Left ventricle myocardium superior (tissue), 1 donor: Measurements from ENCODE around the gene ZNF827. TPM values are rescaled to one million over a fixed set of nuclear protein-coding genes. Genes with fewer than 3 reads are reported as not detected.
A peak's percentile ranks its signal among the peaks of the same experiment; 100 is the strongest.

Experiments
- ATAC-seq: fragments of 200-7000 bp; cut with Tn5 transposase; one replicate; pipeline ENCODE4 v1.9.1; 2020; ENCODE audit warnings: mild to moderate bottlenecking, moderate library complexity
- DNase-seq: peaks from one replicate; pipeline ENCODE4 v3.0.0-alpha.2; 2020
- intact Hi-C: fragments of 100-400 bp; cut with micrococcal nuclease; formaldehyde crosslinking; loops from one replicate; pipeline ENCODE4 v1.11.0; 2022
- total RNA-seq: library from RNA; stranded (reverse); fragmentation: NEBNext Ultra II Directional; extraction: Animal tissue kit (Norgen Biotek cat#: 25700); gene quantifications from one replicate; pipeline ENCODE4 v1.2.1, GENCODE V29; 2021
- donor health status: DM: no; HTN: yes; CAD: no; lungs with severe emphysema.

The ZNF827 gene
- total RNA-seq, 1 donor from 2014 or later = 13.8 TPM

DNA sequence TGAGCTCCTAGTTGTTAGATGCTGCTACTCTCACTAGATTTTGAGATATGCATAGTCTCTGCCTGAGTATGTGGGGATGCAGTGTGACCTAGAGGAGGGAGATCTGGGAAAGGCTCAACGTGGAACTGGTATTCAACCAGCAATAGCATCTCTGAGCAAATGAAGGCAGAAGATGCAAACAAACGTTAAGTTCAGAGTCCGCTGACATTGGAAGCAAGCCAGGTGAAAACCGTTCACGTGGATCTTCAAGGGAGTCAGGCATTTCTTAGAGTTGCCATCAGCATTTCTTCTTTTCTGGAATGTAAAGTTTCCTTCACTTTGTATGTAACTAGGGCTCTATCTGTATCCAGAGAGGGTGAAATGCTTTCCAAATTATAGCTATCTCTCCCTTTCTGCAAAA lies 198.8 kb downstream of the ZNF827 start:
- ATAC-seq = no peak
- intact Hi-C loops = no loop called here
- no peak for DNase-seq

DNA sequence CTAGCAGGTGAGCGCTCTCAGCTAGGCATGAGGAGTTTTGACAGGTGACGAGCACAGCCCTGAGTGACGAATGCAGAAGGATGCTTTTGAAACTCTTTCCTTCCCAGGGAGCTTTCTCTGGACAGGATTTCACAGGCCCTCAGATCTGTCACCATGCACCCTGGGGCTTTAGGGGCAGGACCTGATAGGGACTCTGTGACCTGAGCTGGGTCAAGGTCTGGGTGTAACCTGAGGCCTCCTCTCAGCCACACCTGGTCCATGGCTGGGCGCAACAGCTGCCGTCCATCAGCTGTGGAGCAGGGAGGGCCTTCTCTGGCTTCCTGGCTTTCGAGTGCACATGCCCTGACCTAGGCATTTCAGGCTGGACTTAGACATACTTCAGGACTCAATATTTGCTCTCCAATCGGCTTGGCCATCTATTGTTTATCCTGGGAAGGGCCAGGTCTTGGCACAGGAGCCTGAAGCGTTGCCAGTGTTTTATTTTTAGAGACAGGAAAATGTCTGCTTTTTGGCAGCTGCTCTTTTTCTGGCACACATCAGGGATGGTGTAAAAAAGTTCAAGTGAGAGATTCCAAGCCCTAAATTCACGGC lies 202.3 kb downstream of the ZNF827 start:
- ATAC-seq (peak; percentile 30), DNase-seq (peak; percentile 44)
- intact Hi-C loops = no loop called here

DNA sequence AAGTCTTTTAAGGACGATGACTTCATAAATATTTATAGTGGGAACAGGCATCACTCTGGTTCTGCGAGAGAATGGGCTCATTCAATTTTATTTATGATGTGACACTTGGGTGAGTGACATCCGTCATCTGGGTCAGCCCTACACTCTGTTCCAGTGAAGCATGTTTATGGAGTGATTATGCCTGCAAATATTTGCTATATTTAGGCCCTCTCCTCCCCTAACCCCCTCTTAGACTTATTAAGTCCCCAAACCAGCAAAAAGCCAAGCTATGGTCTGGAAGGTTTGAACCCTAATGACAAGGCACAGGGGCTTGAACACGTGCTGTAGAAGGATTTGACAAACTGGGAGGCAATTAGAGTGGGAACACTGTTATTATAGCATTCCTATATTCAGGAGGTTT lies 202.8 kb downstream of the ZNF827 start:
- ATAC-seq (no peak), DNase-seq (no peak)
- intact Hi-C loops = no loop called here

DNA sequence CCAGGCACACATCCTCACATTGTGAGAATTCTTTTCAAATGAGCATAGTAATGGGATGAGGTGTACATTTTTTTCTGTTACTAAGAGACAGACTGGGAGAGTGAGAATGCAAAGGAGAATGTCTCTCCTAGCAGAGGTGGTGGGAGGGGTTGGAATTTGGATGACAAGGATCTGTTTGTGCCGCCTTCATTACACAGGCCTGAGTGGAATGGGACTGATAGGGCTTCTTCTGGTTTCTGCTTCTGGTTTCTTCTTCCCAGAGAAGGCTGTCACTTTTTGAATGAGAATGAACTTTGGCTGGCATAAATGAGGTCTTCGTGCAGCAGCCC lies 203.3 kb downstream of the ZNF827 start:
- intact Hi-C loops = no loop called here
- no peak for DNase-seq
- no peak for ATAC-seq

DNA sequence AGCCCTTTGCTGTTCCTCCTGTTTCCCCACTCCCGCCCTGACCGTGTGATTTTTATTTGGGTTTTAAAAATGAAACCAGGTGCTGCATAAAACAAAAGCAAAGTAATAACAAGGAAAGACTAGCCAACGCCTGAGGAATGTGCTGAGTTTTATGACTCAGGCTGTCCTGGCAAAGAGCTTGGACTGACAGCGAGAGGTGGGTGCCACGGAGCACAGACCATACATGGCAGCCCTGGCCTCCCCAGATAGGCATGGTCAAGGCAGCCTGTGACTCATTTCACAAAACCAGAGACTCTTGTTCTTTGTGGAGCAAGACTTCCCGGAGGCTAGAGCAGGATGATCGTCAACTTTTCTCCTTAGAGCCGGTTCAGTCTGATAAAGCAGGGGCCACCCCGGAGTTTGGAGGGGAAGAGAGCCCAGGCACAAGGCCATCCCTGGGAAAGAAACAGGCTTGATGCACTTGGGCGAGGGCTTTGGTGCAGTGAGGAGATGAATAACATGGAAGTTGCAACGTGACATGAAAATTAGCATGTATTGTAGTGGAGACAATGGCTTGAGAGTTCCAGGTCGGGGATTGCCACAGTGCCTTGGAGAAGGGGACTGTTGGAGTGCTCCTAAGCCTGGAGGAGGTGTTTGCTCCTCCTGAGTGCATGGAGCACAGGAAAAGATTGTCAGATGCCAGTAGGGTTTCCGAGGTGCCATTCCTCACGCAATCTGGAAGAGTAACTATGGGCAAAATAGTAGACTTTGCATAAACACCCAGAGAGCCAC lies 203.9 kb downstream of the ZNF827 start:
- peak; percentile 28 for ATAC-seq
- DNase-seq = peak; percentile 34
- intact Hi-C loops = no loop called here

DNA sequence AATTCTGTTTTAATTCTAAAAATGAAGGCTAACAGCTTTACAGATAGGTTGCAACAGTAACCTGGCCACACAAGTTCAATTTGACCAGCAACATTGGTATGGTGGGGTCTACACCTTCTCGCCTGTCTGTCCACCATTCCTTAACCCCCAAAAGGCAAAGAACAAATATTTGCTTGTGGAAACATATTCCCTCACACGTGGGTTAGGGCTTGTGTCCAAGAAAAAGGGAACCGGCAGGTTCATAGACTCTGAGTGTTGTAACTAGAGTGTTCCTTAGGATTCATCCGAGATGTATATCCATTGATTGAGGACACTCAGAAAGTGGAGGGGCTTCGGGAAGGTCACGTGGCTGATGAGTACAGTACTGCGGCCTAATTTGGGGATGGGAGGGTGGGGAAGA lies 204.6 kb downstream of the ZNF827 start:
- intact Hi-C loops = no loop called here
- DNase-seq (no peak), ATAC-seq (no peak)

DNA sequence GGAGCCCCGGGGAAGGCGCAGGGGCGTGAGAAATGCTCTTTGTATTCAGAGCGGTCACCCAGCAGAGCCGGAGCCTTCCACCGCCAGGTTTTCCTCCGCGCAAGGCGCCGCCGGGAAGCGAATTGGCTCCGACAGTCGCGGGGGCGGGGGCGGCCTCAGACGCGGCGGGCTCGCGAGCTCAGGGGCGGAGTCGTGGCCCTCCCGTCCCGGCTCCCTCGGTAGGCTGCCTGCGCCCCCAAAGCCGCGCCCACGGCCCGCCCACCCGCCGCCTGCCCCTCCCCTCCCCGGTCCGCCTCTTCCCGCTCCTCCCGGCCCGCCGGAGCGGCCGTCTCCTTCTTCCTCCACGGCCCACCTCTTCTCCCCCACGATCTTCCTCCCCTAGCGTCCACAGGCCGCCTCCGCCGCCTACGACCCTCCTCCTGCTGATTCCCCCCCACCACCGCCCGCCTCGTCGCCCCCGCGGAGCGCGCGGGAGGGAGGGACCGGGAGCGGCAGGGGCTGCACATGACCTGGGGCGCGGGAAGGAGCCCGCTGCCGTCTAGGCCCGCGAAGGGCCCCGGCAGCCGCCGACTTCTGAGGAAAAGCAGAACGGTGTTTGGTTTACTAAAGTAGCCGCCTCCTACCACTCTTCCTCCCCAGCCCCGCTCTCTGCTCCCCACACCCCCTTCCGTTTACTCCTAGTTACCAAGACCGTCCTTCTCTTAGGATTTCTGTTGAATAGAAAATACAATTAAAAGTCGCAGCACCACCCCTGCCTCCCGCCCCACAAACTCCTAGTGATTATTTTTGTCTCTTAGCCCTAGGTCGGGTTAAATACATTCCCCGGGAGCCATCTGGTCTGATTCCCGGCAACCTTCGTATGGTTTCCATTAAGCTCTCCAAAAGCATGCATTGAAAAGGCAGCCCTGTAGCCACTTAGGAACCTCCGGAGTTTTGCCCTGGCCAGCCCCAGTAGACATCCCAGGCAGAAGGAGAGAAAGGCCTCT lies 205.4 kb downstream of the ZNF827 start:
- ATAC-seq = peak; percentile 97
- peak; percentile 98 for DNase-seq
- intact Hi-C loops = no loop called here

DNA sequence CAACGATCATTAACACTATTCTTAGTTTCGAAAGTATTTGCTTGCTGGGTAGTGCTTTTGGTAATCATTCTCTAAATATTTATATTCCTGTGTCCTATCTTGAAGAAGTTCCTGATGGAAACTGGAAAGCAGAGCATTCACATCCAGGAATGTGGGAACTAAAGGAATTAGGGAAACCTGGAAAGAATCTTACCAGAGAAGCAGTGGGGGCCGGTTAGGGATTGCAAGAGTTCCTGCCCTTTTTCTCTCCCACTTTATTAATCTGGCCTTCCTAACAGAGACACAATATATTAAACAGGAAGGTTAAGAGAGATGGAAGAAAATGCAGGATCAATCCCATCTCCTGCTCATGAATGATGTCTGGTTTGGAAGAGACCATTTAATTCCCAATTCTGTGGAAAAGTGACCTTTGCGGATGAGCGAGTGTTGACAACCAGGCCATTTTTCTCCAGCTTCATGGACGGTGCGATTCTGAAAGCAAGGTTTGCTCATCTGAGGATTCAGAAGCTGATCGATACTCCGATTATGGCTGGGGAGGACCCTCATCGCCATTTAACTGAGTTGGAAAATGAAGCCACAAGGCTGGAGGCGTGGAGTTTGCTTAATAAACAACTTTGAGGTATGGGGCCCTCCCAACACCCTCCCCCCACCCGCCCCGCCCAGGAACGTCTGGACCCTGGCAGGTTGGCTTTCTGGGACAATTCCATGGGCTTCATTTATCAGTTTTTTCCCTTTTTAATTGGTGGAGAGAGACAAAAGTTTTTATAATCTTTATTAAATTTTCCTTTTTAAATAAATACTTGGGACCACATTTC lies 206.4 kb downstream of the ZNF827 start:
- ATAC-seq (no peak), DNase-seq (no peak)
- intact Hi-C loops = no loop called here

DNA sequence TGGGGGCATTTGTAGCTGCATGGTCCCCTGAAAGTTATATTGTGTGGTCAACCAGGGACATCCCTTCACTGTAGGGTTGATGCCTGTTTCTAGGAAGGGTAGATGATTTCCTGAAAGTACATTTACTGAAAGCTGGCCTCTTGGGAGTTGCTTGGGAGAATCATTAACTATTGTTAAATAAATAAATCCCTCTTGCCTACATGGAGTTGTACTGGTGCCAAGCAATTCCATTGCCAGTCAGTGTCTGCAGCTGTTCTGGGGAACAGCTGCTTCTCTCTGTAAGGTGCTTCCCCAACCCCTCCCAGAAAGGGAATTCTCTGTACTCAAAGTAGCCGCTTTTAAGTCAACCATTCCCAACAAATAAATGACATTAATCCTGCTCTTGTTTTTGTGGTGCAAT lies 207.6 kb downstream of the ZNF827 start:
- intact Hi-C loops = no loop called here
- DNase-seq (no peak), ATAC-seq (no peak)

DNA sequence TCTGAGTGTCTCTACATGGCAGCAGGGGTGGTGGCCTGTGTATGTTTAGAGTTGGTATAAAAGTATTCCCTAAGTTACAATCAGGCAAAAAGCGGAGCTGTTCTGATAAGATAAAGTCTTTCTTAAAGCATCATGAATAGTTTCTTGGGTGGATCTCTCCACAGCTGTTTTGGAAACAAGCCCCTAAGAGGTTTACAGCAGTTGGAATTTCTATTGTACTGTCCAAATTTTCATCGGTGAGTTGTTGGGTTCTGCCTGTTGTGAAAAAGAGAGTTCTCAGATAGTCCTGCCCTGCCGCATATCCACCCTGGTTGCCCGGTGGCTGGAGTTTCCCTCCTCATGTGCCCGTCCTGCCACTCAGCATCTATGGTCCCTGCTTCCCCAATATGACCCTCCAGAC lies 208.6 kb downstream of the ZNF827 start:
- DNase-seq (no peak), ATAC-seq (no peak)
- intact Hi-C loops = no loop called here

DNA sequence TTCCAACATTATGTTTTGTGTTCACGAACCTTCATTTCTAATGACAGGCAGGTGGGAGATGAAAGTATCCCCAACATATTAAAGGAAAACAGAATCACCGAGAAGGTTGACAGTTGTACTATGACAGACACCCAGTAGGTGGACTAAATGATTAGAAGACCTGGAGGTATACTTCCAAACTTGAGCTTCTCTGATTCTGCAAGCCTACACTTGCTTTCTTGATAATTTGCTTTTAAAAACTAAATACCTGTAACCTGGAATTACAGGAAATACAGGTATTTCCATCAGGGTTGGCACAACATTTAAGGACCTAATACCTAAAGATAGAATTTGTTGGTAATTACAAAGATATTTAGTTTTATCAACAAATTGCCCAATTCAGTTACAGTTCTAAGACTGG lies 215.3 kb downstream of the ZNF827 start:
- ATAC-seq = no peak
- DNase-seq = no peak
- intact Hi-C loops = no loop called here

DNA sequence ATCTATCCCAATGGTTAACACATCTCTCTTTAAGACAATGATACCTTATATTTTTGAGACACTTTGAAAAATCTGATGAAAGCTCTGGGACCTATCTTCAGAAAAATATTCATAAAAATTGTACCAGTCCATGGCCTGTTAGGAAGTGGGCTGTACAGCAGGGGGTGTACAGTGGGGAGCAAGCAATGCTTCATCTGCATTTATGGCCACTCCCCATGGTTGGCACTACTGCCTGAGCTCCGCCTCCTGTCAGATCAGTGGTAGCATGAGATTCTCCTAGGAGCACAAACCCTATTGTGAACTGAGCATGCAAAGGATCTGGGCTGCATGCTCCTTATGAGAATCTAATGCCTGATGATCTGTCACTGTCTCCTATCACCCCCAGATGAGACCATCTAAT lies 216.1 kb downstream of the ZNF827 start:
- intact Hi-C loops = no loop called here
- ATAC-seq (peak; percentile 45), DNase-seq (no peak)

DNA sequence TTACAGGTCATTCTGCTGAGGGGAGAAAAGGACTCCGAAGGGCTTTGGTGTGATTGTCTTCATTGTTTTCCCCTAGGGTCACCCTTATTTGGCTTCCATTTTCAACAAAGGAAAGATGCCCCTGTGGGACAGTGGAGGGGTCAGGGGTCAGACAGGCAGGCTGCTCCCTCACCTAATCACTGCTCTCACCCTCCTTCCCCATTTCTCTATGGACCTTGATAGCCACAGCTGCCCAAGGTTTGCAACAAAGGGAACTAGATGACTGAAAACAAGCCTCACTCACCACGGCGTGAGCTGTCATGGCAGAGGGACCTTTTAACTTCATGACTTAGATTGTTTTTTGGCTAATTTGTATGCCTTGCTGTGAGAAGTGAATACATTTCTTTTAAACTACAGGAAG lies 218.0 kb downstream of the ZNF827 start:
- intact Hi-C loops = no loop called here
- ATAC-seq = no peak
- DNase-seq = no peak

DNA sequence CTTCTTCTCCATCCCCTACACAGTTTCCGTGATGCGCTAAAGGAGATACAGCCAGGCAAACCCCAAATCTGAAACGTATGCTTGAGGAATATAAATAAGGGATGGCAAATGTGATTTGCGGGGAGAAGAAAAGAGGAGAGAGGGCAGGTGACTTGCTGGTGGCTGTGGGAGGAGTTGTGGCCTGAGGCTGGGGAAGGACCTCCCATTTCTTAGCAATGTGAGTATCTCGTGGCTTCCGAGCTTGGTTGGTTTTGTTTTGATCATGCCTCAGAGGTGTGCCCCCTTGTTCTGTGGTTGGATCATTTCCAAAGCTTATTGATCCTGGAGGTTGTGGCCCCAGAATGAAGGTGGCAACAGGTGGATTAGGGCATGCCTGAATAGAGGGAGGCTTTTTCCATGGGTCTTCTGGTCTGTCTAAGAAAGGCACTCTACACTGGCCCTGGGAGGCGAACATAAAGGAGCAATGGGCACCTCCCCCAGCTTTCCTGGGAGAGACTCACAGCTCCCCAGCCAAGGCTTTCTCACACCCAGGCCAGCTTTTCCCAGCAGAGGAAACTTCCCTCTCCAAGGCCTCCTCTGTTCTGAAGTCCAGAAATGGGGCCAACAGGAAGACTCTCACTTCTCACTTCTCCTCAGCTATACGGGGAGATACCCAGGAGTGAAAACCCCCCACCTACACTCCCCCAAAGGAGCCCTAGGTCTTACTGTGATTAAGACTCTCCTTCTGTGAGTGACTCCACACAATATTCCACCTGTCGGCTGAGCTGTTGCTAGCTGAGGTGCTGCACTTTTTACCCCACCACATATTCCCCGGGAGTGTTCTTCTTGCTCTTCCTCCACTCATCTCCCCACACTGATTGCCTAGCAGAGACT lies 218.6 kb downstream of the ZNF827 start:
- intact Hi-C loops = no loop called here
- ATAC-seq (no peak), DNase-seq (no peak)

DNA sequence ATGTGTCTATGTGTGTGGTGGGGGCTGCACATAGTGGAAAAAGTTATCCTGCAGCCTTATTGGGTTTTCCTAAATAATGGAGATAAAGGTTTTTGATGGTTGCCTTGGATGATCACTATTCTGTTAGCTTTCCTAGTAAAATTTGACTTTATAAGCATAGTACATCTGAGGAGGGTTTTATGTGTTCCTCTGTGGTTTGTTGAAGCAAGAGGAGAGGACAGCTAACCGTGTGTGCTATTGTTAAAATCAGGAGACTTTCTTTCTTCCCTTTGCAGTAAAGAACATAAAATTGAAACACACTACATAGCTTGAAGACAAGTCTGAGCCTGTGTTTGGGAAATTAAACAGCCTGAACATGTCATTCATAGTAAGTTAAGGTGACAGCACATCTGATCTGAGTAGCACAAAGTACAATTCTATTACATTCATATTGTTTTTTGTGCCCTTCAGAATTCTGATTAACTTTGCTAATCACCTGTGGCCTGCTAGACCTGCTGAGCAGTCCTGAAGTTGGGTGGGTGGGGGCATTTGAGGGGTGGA lies 221.9 kb downstream of the ZNF827 start:
- DNase-seq = no peak

DNA sequence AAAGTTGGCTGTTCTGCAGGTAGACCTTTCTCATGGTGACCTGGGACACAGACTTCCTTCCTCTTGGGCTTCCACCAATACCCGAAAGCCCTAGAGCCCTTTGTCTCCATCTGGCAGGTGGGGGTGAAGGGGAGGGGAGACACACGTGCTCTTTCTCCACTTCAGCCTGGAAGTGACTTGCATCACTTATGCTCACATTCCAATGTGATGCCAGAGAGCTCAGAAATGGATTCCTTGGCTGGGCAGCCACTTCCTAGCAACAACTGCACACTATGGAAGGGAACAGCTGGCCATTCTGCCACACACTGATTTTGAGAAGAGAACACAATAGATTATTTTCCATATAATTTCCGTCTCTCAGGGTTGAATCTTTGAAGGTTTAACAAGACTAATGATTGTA lies 222.4 kb downstream of the ZNF827 start:
- DNase-seq = no peak
- intact Hi-C loops = no loop called here
- ATAC-seq = peak; percentile 64

More for the DNA sequence above, 221.9 kb downstream of the ZNF827 start:
- intact Hi-C loops = no loop called here
- no peak for ATAC-seq

DNA sequence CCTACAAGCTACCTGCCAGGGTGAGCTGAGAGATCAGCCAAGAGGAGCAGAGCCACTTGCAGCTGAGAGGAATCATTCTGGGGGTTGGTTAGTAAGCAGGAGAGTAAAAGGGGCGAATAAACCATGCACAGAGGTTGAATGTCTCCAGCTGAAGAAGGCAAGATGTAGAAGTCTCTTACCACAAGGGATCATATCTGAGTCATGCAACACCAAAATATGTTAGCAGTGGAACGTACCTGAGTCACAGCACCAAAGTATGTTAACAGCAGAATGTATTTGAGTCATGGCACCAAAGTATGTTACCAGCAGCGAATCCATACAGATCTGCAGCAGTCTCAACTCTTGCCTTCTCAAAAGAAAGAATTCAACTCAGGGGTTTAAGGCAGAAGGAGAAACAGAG lies 228.8 kb downstream of the ZNF827 start:
- intact Hi-C loops = no loop called here
- DNase-seq (no peak), ATAC-seq (no peak)

DNA sequence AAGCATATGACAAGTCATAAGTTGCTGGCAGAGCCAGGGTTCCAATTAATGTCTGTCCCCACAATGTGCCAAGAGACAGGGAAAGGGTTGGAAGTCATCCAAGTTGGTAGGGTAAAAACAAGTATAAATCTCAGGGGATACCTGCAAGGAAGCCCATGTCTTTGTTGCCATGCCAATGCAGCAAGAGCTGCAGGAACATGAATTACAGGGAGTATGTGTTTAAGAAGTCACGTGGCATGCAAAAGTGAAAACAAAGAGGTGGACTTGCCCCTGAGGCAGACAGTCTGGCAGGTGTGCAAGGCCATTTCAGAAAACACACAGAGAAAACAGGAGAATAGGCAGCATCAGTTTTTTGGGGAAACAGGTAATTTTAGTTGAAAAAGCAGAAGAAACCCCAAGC lies 229.3 kb downstream of the ZNF827 start:
- intact Hi-C loops = no loop called here
- no peak for DNase-seq
- ATAC-seq = no peak
